Heart right ventricle (tissue), 16 donors: ENCODE data around the gene ZMYM2. TPM values are rescaled to one million over a fixed set of nuclear protein-coding genes. Genes with fewer than 3 reads are reported as not detected.

Experiments used
- ATAC-seq, 8 donors: fragments of 200-7000 bp; cut with Tn5 transposase; one replicate each; pipeline ENCODE4 v1.9.1; 2020; ENCODE audit warnings: mild to moderate bottlenecking in 8 of 8, moderate library complexity in 8 of 8, moderate number of reproducible peaks in 1 of 8
- DNase-seq, 2 donors: peaks; one replicate each; pipeline ENCODE4 v3.0.0-alpha.2; 2020
- H3K27ac ChIP-seq, 10 donors: fragments of 200-600 bp; sonication (generic) in 2 of 10; one replicate each; pipeline versions ENCODE4 v1.5.0 to v1.8.0; 2020 to 2022; ENCODE audit warnings: mild to moderate bottlenecking in 3 of 10
- H3K27me3 ChIP-seq, 7 donors: fragments of 200-600 bp; one replicate each; pipeline ENCODE4 v1.8.0; 2021 to 2022; ENCODE audit warnings: mild to moderate bottlenecking in 2 of 7
- H3K36me3 ChIP-seq, 9 donors: fragments of 200-600 bp; sonication (generic) in 1 of 9; one replicate each; pipeline versions ENCODE4 v1.5.0 to v1.8.0; 2020 to 2022; ENCODE audit warnings: mild to moderate bottlenecking in 2 of 9
- H3K4me1 ChIP-seq, 9 donors: fragments of 200-600 bp; sonication (generic) in 1 of 9; one replicate each; pipeline versions ENCODE4 v1.5.0 to v1.8.0; 2020 to 2022; ENCODE audit warnings: mild to moderate bottlenecking in 4 of 9
- H3K4me3 ChIP-seq, 10 donors: fragments of 200-600 bp; sonication (generic) in 2 of 10; one replicate each; pipeline versions ENCODE4 v1.5.0 to v1.8.0; 2020 to 2022; ENCODE audit warnings: mild to moderate bottlenecking in 7 of 10, moderate library complexity in 2 of 10
- H3K9me3 ChIP-seq, 11 donors: fragments of 200-600 bp in 10 of 11; sonication (generic) in 2 of 11; one replicate each; pipeline versions ENCODE4 v1.5.0 to v1.8.0; 2013 to 2022; ENCODE audit warnings: mild to moderate bottlenecking in 2 of 11, control low read depth in 1 of 11, moderate library complexity in 1 of 11
- CTCF ChIP-seq, 9 donors: fragments of 200-600 bp; sonication (generic) in 2 of 9; IDR thresholded peaks; one replicate each; pipeline versions ENCODE4 v1.5.0 to v1.8.0; 2021 to 2022; ENCODE audit warnings: antibody characterized with exemption in 9 of 9, mild to moderate bottlenecking in 5 of 9, moderate library complexity in 1 of 9
- WGBS, 2 donors: extraction: QIAGEN DNeasy Blood & Tissue Kit; methylation state at CpG; one replicate each; pipeline ENCODE4 v1.1.7; 2013; ENCODE audit warnings: inconsistent platforms in 1 of 2; 5-methylcytosine and 5-hydroxymethylcytosine counted together
- intact Hi-C, 10 donors: fragments of 100-400 bp; cut with DNase I; formaldehyde crosslinking; loops; one replicate each; pipeline versions ENCODE4 v1.11.1 to v1.14.2; 2022
- polyA plus RNA-seq, 2 donors: library from polyadenylated mRNA; stranded (reverse); fragments of 200-250 nt; gene quantifications; one replicate each; pipeline ENCODE4 v1.2.3, GENCODE V29; 2013
- total RNA-seq, 10 donors: library from RNA; stranded (reverse); fragmentation: NEBNext Ultra II Directional in 3 of 10; extraction: Animal tissue kit (Norgen Biotek cat#: 25700) in 3 of 10; gene quantifications; one replicate each; pipeline versions ENCODE4 v1.2.1 to v1.2.4, GENCODE V29; 2021 to 2023
- donor health status: Arrhythmogenic right ventricular cardiomyopathy.
- donor health status: ischemic (EF 13 %, LVEDD 7.1; RV severe dilation, severe dysfunction).
- donor health status: healthy with polysubstance abuse.
- donor health status: DM: no; HTN: yes; CAD: no.
- donor health status: DM: no; HTN: no; CAD: no.
- donor health status: ischemic (EF 25% LVEDD 6.9; RV normal size, moderate dysfunction).
- donor health status: ischemic (EF 25% LVEDD 5.7; RV mildly dilated, moderate dysfunction).
- donor health status: healthy.
- donor health status: DM: yes; HTN: yes; CAD: no.
- donor health status: Ischemic cardiomyopathy.
- donor health status: ischemic (EF 35%, LVEDD 5.7; RV mildly dilated, moderate dysfunction).
- donor health status: nonischemic (EF 11% LVEDD 7.7; RV severe dilation, severe dysfunction).
- donor health status: DM: yes; HTN: yes; CAD: no.
- donor health status: PGD.
- donor health status: ischemic (EF 29% LVEDD 5.4; RV normal size, mild dysfunction).
- donor health status: nonischemic (EF 23%, LVEDD 6.1; RV moderate dilation, normal function).

Gene ZMYM2
- total and polyA plus RNA-seq, 12 donors, result 9.2 to 68.5 (median 49.9) TPM

GRCh38 chr13:19982447-19983043, 24.0 kb downstream of the ZMYM2 start:
- H3K27me3 ChIP-seq, result no peaks in the 10 kb centered on the region
- H3K27ac ChIP-seq, result no peak overlapping the region
- no peak for TF ChIP-seq CTCF (IDR thresholded peaks at IDR 0.05)
- DNase-seq, result no peak
- peaks cover 0 to 21% (median 11%) of the 10 kb centered on the region in 9 donors for H3K4me1 ChIP-seq
- H3K9me3 ChIP-seq, result peaks cover 0 to 28% (median 10%) of the 10 kb centered on the region in 11 donors
- no peak for ATAC-seq
- H3K4me3 ChIP-seq, result no peak overlapping the region
- peaks cover 0 to 76% (median 15%) of the 10 kb centered on the region in 9 donors for H3K36me3 ChIP-seq
- intact Hi-C loops, result loop anchor here in 2 of 10 donors (10.0 kb wide), 1 partner anchor 182 kb away; the partner anchor contains the start of gene GJA3 (in 2 of the 2)
- 85 to 86% methylated on average over 5 of the region's 5 CpGs for WGBS, 2 donors

GRCh38 chr13:19984430-19985218, 26.1 kb downstream of the ZMYM2 start:
- 62 to 64% methylated on average over 5 of the region's 5 CpGs for WGBS, 2 donors
- Histone ChIP-seq H3K27me3 (no peaks in the 10 kb centered on the region), H3K9me3 (peaks cover 0 to 7% (median 0%) of the 10 kb centered on the region in 11 donors), H3K36me3 (peaks cover 0 to 74% (median 5%) of the 10 kb centered on the region in 9 donors), H3K4me3 (no peak overlapping the region), H3K27ac (peak overlapping the region in 1 of 10 donors; percentile 28), H3K4me1 (peaks cover 0 to 30% (median 16%) of the 10 kb centered on the region in 9 donors)
- ATAC-seq (peak in 6 of 8 donors; percentile 48 to 60 (median 58)), DNase-seq (no peak)
- TF ChIP-seq CTCF (IDR thresholded peaks at IDR 0.05), result peak in 7 of 9 donors; percentile 41 to 69 (median 55)
- intact Hi-C loops, result loop anchor here in 4 of 10 donors (2.0 to 10.0 kb wide), 3 partner anchors 178 to 180 kb away; partner anchors contain the start of gene GJA3 (in 3 of the 4)

- Histone ChIP-seq H3K4me3 (no peak overlapping the region), H3K4me1 (peaks cover 0 to 35% (median 22%) of the 10 kb centered on the region in 9 donors), H3K36me3 (peaks cover 0 to 70% (median 0%) of the 10 kb centered on the region in 9 donors), H3K27ac (peak overlapping the region in 1 of 10 donors; percentile 28), H3K27me3 (no peaks in the 10 kb centered on the region), H3K9me3 (peaks cover 0 to 3% (median 0%) of the 10 kb centered on the region in 11 donors)
- intact Hi-C loops, result loop anchor here in 4 of 10 donors (2.0 to 10.0 kb wide), 3 partner anchors 177 to 180 kb away; partner anchors contain the start of gene GJA3 (in 3 of the 4)
- WGBS, 2 donors, result 49 to 64% methylated on average over 2 of the region's 2 CpGs
- ATAC-seq, result peak in 1 of 8 donors; percentile 7
- no peak for DNase-seq
- TF ChIP-seq CTCF (IDR thresholded peaks at IDR 0.05), result no peak
Observed at GRCh38 chr13:19985219-19985556, 26.7 kb downstream of the ZMYM2 start.

- H3K4me1 ChIP-seq, result peaks cover 0 to 39% (median 15%) of the 10 kb centered on the region in 9 donors
- intact Hi-C loops, result no loop called here
- H3K4me3 ChIP-seq, result no peak overlapping the region
- DNase-seq, result no peak
- H3K9me3 ChIP-seq, result no peaks in the 10 kb centered on the region
- no peaks in the 10 kb centered on the region for H3K27me3 ChIP-seq
- ATAC-seq, result no peak
- 91 to 96% methylated on average over 2 of the region's 2 CpGs for WGBS, 2 donors
- H3K27ac ChIP-seq, result no peak overlapping the region
- TF ChIP-seq CTCF (IDR thresholded peaks at IDR 0.05), result no peak
- H3K36me3 ChIP-seq, result peaks cover 0 to 76% (median 30%) of the 10 kb centered on the region in 9 donors
Observed at GRCh38 chr13:19991531-19991930, 33.0 kb downstream of the ZMYM2 start.
